Testis (tissue), 3 donors: Measurements from ENCODE around the gene SHISAL1. TPM values are rescaled to one million over a fixed set of nuclear protein-coding genes. Genes with fewer than 3 reads are reported as not detected.

Experiments used
- DNase-seq: peaks from one replicate; pipeline ENCODE4 v3.0.0-alpha.2; 2019
- H3K27ac ChIP-seq, 2 donors: fragments of 200-600 bp; sonication (generic); one replicate each; pipeline ENCODE4 v1.5.1; 2019
- H3K27me3 ChIP-seq: fragments of 200-600 bp; sonication (generic); one replicate; pipeline ENCODE4 v1.5.1; 2019
- H3K36me3 ChIP-seq: fragments of 200-600 bp; sonication (generic); one replicate; pipeline ENCODE4 v1.5.1; 2017; ENCODE audit warnings: low read depth; ENCODE audit errors: missing control alignments
- H3K4me1 ChIP-seq: fragments of 200-600 bp; sonication (generic); one replicate; pipeline ENCODE4 v1.5.1; 2019
- H3K4me3 ChIP-seq, 2 donors: fragments of 200-600 bp; sonication (generic); one replicate each; pipeline ENCODE4 v1.5.1; 2017 to 2019
- H3K9me3 ChIP-seq: fragments of 200-600 bp; sonication (generic); one replicate; pipeline ENCODE4 v1.5.1; 2017
- CTCF ChIP-seq, 3 experiments: fragments of 450-650 bp in 2 of 3; fragments of 200-600 bp in 1 of 3; sonication (generic) in 1 of 3; IDR thresholded peaks; one replicate each; pipeline ENCODE4 v1.5.1; 2016 to 2019; ENCODE audit warnings: antibody characterized with exemption in 3 of 3, mild to moderate bottlenecking in 2 of 3, moderate library complexity in 1 of 3
- POLR2A ChIP-seq: fragments of 450-650 bp; IDR thresholded peaks from one replicate; pipeline ENCODE4 v1.6.1; 2017; ENCODE audit warnings: antibody characterized with exemption, mild to moderate bottlenecking, moderate library complexity
- WGBS, 2 donors: methylation state at CpG; one replicate each; pipeline ENCODE4 v1.1.5; 2018; 5-methylcytosine and 5-hydroxymethylcytosine counted together
- intact Hi-C: fragments of 100-400 bp; cut with DNase I; formaldehyde crosslinking; loops from one replicate; pipeline ENCODE4 v1.15.1; 2023; ENCODE audit warnings: low total_unique reads
- polyA plus RNA-seq: library from polyadenylated mRNA; stranded (reverse); fragments of 350-450 nt; fragmentation: Illumina TruSeq; extraction: RNeasy Lipid Tissue Mini Kit (QIAGEN cat#74804); gene quantifications from one replicate; pipeline ENCODE4 v1.2.3, GENCODE V29; 2014; ENCODE audit warnings: low read depth, low replicate concordance; ENCODE audit not compliant: insufficient read depth
- total RNA-seq, 2 donors: library from RNA; depleted of rRNA; stranded (reverse); fragments of >200 nt; gene quantifications; one replicate each; pipeline ENCODE4 v1.2.3, GENCODE V29; 2016

SHISAL1 gene
- total and polyA plus RNA-seq, 3 donors from 2014 or later: 3.0 to 3.9 (median 3.1) TPM

GRCh38 chr22:44246615-44247326 is 66.0 kb downstream of the SHISAL1 start:
- intact Hi-C loops: no loop called here
- TF ChIP-seq POLR2A: no peak
- no peak for TF ChIP-seq CTCF (IDR thresholded peaks at IDR 0.05)
- Histone ChIP-seq H3K4me3 (no peak overlapping the region), H3K27ac (no peak overlapping the region), H3K4me1 (no peaks in the 10 kb centered on the region), H3K27me3 (no peaks in the 10 kb centered on the region), H3K36me3 (no peaks in the 10 kb centered on the region), H3K9me3 (no peaks in the 10 kb centered on the region)
- DNase-seq: no peak
- WGBS, 2 donors: 82 to 94% methylated on average over 4 to 7 of the region's 8 CpGs

GRCh38 chr22:44245867-44246266 is 66.9 kb downstream of the SHISAL1 start:
- no peak for DNase-seq
- 92 to 94% methylated on average over 8 of the region's 8 CpGs for WGBS, 2 donors
- H3K4me3 ChIP-seq: no peak overlapping the region
- no peaks in the 10 kb centered on the region for H3K4me1 ChIP-seq
- no peaks in the 10 kb centered on the region for H3K9me3 ChIP-seq
- H3K36me3 ChIP-seq: no peaks in the 10 kb centered on the region
- H3K27me3 ChIP-seq: no peaks in the 10 kb centered on the region
- intact Hi-C loops: no loop called here
- no peak overlapping the region for H3K27ac ChIP-seq
- no peak for TF ChIP-seq POLR2A
- no peak for TF ChIP-seq CTCF (IDR thresholded peaks at IDR 0.05)

GRCh38 chr22:44245438-44245837 is 67.3 kb downstream of the SHISAL1 start:
- DNase-seq: no peak
- H3K27me3 ChIP-seq: no peaks in the 10 kb centered on the region
- no peaks in the 10 kb centered on the region for H3K36me3 ChIP-seq
- no peak overlapping the region for H3K27ac ChIP-seq
- H3K4me3 ChIP-seq: no peak overlapping the region
- no peaks in the 10 kb centered on the region for H3K4me1 ChIP-seq
- TF ChIP-seq CTCF (IDR thresholded peaks at IDR 0.05) (no peak), POLR2A (no peak)
- intact Hi-C loops: no loop called here
- no peaks in the 10 kb centered on the region for H3K9me3 ChIP-seq
- 90 to 91% methylated on average over 7 of the region's 7 CpGs for WGBS, 2 donors

GRCh38 chr22:44244265-44244822 is 68.4 kb downstream of the SHISAL1 start:
- TF ChIP-seq CTCF (IDR thresholded peaks at IDR 0.05) (no peak), POLR2A (no peak)
- Histone ChIP-seq H3K27me3 (no peaks in the 10 kb centered on the region), H3K4me1 (no peaks in the 10 kb centered on the region), H3K36me3 (no peaks in the 10 kb centered on the region), H3K4me3 (no peak overlapping the region), H3K27ac (no peak overlapping the region), H3K9me3 (no peaks in the 10 kb centered on the region)
- 90 to 94% methylated on average over 8 to 9 of the region's 9 CpGs for WGBS, 2 donors
- DNase-seq: no peak
- intact Hi-C loops: no loop called here

- H3K27me3 ChIP-seq: no peaks in the 10 kb centered on the region
- no peaks in the 10 kb centered on the region for H3K36me3 ChIP-seq
- intact Hi-C loops: no loop called here
- H3K4me1 ChIP-seq: no peaks in the 10 kb centered on the region
- WGBS, 2 donors: 76 to 79% methylated on average over 8 of the region's 8 CpGs
- DNase-seq: no peak
- H3K27ac ChIP-seq: no peak overlapping the region
- no peaks in the 10 kb centered on the region for H3K9me3 ChIP-seq
- H3K4me3 ChIP-seq: no peak overlapping the region
- TF ChIP-seq POLR2A (no peak), CTCF (IDR thresholded peaks at IDR 0.05) (no peak)
Measured at GRCh38 chr22:44243761-44244160, 69.0 kb downstream of the SHISAL1 start.
